ENCODE measurements around the gene ZSWIM5.
"Not testable (repeated sequence)": the region's sequence is repeated elsewhere in the genome, so short reads cannot be mapped to it uniquely, and the experiment has no call there.

The ZSWIM5 gene

DNA sequence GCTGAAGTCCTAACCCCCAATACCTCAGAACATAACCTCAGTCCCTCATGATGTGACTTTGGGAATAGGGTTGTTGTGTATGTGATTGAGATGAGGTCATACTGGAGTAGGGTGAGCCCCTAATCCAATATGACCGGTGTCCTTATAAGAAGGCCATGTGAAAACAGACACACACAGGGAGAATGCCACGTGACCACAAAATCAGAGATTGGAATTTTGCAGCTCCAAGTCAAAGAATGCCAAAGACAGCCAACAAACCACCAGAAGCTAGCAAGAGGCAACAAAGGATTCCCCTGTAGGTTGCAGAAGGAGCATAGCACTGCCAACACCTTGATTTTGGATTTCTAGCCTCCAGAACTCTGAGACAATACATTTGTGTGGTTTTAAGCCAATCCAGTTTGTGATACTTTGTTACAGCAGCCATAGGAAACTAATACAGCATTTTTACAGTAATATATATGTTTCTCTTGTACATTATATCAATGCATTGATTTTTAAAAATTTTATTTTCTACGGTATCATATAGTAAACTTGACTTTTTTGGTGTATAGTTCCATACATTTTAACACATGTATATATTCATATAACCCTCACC is 5.4 kb downstream of the ZSWIM5 start:
- DNase-seq (ENCODE audit: low spot score) = no peak

DNA sequence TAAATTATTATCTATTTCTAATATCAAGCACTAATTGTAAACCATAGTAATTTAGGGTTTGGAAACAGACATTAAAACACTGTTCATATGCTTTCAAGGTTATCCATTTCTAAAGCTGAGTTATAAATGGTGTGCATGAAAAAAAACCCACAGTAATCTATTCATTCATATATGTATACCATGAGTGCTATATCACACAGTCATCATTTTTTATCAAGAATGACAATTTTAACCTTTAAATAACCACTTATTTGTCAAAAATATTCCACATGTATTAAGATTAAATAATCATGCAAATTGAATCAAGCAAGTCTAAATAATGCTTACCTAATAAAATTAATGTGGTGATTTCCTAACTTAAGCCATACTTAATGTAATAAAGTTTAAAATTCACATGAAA is 6.0 kb downstream of the ZSWIM5 start:
- DNase-seq (ENCODE audit: low spot score) = no peak

DNA sequence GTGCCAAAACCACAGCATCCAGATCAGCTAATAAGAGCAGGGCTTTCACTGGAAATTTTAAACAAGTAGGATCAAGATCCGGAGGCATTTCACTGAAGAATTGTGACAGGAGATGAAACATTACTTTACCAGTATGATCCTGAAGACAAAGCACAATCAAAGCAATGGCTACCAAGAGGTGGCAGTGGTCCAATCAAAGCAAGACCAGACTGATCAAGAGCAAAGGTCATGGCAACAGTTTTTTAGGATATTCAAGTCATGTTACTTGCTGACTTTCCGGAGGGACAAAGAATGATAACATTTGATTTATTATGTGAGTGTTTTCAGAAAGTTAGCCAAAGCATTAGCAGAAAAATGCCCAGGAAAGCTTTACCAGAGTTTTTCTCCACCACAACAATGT is 8.2 kb downstream of the ZSWIM5 start:
- no peak for DNase-seq (ENCODE audit: low spot score)

DNA sequence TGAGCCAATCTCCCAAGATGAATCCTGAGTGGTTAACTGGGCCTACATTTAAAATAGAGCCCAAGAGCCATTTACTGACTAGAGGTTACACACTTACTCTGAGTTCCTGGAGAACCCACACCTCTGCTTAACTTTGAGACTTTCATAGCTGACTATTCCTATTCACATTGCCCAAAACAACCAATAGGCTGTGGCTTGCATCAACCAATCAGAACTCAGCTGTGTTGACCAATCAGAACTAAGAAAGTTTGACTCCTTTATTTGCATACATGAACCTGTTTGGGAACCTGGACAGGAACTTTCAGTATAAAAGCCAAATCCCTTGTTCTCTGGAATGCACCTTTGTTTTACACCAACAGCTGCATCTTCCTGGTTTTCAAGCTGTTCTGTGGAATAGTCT is 9.5 kb downstream of the ZSWIM5 start:
- no peak for DNase-seq (ENCODE audit: low spot score)

DNA sequence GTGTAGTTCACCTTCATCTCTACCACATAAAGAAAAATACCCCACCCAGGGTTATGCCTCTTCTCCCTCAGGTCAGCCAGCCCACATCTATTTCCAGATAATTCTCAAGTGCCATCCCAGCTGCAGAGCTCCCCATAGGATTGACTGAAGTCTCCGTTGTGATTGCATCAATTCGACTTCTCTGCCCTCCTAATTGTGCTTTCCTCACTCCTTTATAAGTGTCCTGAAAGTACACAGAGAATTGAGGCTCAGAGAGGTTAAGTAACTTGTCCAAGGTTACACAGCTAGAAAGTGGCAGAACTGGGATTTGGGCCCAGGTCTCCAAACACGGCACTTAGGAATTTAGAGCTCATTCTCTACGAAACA is 15.0 kb downstream of the ZSWIM5 start:
- DNase-seq (ENCODE audit: low spot score) = no peak

DNA sequence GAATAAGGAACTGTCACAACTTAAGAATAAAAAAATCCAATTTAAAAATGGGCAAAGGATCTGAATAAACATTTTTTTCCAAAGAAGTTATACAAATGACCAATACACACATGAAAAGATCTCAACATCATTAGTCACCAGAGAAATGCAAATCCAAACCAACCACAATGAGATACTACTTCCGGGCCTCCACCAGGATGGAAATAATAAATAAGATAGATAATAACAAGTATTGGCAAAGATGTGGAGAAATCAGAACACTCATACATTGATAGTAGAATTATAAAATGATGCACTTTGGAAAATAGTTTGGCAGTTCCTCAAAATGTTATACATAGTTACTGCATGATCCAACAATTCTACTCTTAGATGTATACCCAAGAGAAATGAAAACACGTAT is 18.7 kb downstream of the ZSWIM5 start:
- DNase-seq (ENCODE audit: low spot score) = no peak

DNA sequence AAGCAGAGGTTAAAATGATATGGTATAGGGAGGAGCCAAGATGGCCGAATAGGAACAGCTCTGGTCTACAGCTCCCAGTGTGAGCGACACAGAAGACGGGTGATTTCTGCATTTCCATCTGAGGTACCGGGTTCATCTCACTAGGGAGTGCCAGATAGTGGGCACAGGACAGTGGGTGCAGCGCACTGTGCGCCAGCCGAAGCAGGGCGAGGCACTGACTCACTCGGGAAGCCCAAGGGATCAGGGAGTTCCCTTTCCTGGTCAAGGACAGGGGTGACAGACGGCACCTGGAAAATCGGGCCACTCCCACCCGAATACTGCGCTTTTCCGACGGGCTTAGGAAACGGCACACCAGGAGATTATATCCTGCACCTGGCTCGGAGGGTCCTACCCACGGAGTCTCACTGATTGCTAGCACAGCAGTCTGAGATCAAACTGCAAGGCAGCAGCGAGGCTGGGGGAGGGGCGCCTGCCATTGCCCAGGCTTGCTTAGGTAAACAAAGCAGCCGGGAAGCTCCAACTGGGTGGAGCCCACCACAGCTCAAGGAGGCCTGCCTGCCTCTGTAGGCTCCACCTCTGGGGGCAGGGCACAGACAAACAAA is 26.4 kb downstream of the ZSWIM5 start:
- DNase-seq (ENCODE audit: low spot score) = not testable (repeated sequence)

DNA sequence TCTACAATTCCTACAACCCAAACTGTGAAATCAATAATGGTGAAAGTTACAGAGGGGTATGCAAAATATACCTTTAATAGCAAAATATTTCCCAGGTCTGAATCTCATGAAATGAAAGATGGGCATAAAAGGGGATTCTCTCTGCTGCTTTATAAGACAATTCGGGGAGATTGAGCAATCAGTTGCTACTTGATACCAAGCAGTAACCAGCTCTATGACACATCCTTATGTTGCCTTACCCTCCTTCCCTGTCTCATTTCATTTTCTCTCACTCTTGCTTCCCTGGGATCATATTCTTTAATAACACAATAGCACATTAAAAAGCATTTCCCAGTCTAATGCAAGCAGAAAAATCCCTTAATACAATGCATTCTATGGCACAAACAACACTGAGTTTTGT is 29.0 kb downstream of the ZSWIM5 start:
- DNase-seq (ENCODE audit: low spot score) = no peak

DNA sequence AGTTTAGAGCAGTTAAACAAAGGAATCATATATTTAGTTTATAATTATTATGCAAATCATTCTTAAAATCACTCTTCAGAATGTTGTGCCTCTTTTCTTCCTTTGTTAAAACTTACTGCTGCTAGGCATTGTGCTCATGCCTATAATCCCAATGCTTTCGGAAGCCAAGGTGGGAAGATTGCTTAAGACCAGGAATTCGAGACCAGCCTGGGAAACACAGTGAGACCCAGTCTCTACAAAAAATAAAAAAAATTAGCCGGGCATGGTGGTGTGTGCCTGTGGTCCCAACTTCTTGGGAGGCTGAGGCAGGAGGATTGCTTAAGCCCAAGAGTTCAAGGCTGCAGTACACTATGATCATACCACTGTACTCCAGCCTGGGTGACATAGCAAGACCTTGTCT is 33.6 kb downstream of the ZSWIM5 start:
- DNase-seq (ENCODE audit: low spot score) = no peak

DNA sequence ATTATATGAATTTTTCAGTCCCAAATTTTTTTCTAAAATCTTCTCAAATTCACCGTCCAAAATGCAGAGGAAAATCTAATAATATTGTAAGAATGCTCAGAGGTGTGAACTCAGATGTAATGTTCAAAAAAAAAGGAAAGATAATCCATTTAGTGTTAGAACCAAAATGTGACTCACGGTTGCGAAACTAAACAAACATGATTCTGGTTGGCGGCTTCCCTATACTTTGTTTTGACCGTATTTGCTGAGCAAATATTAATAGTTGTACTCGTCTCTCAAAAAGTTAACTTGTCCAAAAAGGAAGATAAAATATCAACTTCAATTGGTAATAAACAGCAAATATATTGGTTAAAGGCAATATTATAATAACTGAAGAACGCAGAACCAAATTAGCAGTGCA is 34.4 kb downstream of the ZSWIM5 start:
- DNase-seq (ENCODE audit: low spot score) = no peak

DNA sequence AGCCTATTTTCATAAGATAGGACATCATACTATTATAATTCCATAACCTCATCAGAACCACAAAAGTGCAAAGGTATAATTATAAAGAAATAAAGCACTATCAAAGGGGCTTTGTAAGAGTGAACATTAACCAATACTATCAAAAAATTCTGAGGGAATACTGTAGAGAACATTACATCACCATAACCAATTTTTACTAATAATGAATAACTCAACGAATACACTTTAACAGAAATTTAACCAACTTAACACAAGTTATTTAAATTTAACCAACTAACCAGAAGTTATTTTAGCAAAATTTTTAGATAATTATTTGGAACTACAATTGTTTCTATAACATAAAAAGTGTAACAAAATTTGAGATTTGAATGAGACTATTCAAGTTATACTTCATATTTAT is 34.8 kb downstream of the ZSWIM5 start:
- no peak for DNase-seq (ENCODE audit: low spot score)

DNA sequence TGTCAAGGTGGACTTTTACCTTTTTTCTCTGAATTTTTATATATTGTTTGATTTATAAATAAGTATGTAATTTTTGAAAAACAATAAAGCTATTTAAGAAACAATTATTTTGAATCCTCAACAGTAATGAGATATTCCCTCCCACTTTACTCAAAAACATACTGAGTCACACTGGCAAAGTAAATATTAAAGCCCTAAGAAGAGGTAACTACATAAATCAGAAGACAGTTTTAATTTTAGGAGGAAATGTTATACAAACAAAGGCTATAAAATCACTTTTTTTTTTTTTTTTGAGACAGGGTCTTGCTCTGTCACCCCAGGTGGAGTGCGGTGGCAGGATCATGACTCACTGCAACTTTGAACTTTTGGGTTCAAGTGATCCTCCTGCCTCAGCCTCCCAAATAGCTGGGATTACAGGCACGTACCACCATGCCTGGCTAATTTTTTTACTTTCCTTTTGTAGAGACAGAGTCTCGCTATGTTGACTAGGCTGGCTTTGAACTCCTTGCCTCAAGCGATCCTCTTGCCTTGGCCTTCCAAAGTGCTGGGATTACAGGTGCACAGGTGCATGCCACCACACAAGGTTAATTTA is 36.2 kb downstream of the ZSWIM5 start:
- no peak for DNase-seq (ENCODE audit: low spot score)

DNA sequence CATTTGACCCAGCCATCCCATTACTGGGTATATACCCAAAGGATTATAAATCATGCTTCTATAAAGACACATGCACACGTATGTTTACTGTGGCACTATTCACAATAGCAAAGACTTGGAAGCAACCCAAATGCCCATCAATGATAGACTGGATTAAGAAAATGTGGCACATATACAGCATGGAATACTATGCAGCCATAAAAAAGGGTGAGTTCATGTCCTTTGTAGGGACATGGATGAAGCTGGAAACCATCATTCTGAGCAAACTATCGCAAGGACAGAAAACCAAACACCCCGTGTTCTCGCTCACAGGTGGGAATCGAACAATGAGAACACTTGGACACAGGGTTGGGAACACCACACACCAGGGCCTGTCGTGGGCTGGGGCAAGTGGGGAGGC is 38.5 kb downstream of the ZSWIM5 start:
- not testable (repeated sequence) for DNase-seq (ENCODE audit: low spot score)

DNA sequence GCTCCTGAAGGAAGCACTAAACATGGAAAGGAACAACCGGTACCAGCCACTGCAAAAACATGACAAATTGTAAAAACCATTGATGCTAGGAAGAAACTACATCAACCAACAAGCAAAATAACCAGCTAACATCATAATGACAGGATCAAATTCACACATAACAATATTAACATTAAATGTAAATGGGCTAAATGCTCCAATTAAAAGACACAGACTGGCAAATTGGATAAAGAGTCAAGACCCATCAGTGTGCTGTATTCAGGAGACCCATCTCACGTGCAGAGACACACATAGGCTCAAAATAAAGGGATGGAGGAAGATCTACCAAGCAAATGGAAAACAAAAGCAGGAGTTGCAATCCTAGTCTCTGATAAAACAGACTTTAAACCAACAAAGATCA is 42.1 kb downstream of the ZSWIM5 start:
- not testable (repeated sequence) for DNase-seq (ENCODE audit: low spot score)

DNA sequence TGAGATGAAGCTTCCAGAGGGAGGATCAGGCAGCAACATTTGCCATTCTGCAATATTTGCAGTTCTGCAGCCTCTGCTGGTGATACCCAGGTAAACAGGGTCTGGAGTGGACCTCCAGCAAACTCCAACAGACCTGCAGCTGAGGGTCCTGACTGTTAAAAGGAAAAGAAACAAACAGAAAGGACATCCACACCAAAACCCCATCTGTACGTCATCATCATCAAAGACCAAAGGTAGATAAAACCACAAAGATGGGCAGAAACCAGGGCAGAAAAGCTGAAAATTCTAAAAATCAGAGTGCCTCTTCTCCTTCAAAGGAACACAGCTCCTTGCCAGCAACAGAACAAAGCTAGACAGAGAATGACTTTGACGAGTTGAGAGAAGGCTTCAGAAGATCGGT is 43.3 kb downstream of the ZSWIM5 start:
- DNase-seq (ENCODE audit: low spot score) = not testable (repeated sequence)

DNA sequence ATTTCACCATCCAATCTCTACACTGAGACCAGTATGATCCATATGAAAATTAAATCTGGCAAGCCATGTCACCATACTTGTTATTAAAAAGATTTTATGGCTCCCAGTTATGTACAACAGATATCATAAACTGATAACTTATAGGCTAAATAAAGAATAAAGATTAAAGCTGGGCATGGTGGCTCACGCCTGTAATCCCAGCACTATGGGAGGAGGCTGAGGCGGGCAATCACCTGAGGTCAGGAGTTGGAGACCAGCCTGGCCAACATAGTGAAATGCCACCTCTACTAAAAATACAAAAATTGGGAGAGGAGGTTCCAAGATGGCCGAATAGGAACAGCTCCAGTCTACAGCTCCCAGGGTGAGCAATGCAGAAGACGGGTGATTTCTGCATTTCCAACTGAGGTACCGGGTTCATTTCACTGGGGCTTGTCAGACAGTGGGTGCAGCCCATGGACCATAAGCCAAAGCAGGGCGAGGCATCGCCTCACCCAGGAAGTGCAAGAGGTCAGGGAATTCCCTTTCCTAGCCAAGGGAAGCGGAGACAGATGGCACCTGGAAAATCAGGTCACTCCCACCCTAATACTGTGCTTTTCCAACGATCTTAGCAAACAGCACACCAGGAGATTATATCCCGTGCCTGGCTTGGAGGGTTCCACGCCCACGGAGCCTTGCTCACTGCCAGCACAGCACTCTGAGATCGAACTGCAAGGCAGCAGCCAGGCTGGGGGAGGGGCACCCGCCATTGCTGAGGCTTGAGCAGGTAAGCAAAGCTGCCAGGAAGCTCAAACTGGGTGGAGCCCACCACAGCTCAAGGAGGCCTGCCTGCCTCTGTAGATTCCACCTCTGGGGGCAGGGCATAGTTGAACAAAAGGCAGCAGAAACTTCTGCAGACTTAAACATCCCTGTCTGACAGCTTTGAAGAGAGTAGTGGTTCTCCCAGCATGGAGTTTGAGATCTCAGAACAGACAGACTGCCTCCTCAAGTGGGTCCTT is 44.1 kb downstream of the ZSWIM5 start:
- DNase-seq (ENCODE audit: low spot score) = not testable (repeated sequence)

DNA sequence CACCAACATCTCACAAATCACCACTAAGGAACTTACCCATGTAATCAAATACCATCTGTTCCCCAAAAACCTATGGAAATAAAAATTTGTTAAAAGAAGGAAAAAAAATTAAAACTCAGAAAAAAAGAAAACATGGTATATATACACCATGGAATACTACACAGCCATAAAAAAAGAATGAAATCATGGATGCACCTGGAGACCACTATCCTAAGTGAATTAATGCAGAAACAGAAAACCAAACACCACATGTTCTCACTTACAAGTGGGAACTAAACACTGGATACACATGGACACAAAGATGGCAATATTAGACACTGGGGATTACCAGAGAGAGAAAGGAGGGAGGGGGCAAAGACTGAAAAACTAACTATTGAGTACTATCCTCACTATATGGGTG is 50.4 kb downstream of the ZSWIM5 start:
- no peak for DNase-seq (ENCODE audit: low spot score)

DNA sequence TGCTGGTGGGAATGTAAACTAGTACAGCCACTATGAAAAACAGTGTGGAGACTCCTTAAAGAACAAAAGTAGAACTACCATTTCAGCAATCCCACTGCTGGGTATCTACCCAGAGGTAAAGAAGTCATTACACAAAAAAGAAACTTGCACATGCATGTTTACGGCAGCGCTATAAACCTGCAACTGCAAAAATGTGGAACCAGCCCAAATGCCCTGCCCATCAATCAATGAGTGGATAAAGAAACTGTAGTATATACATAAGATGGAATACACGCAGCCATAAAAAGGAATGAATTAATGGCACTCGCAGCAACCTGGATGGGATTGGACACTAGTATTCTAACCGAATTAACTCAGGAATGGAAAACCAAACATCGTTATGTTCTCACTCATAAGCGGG is 51.0 kb downstream of the ZSWIM5 start:
- DNase-seq (ENCODE audit: low spot score) = no peak

DNA sequence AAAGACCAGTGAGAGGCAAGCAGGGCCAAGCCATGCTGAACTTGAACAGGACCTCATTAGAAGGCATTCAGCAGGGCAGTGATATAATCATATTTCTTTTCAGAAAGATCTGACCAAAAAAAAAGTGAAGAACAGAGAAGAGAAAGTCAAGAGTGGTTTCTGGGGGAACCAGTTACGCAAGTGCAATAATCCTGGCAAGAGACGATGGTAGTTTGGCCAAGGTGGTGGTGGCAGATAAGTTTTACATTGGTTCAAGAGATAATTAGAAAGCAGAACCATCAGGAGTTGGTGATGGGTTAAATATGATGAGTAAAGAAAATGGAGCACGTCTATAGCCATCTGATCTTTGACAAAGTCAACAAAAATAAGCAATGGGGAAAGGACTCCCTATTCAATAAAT is 54.3 kb downstream of the ZSWIM5 start:
- DNase-seq (ENCODE audit: low spot score) = no peak

DNA sequence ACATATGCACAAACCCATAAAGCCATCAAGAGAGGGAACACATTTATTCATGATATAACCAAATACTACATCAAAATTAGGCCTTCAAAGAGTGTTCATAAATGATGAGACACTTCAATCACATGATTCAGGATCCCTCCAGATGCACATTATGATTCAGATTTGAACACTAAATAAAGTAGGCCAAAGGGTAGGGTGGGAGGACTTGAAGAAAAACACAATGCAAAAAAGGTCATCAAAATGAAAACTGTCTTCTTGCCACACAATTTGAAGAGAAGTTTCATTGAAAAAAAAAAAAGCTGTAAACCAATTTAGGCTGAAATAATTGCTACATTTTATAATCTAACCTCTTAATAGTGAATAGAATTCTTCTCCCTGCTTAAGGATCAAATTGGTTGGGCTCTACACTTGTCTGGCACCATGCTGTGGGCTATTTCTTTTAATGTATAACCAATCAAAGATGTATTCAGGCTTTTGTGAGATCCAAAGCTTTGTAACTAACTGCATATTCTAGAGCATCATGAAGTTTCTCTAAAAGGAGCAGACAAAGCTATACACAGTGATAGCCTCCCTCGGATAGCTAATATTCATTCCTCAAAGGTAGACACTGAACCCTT is 58.1 kb downstream of the ZSWIM5 start:
- DNase-seq (ENCODE audit: low spot score) = no peak

DNA sequence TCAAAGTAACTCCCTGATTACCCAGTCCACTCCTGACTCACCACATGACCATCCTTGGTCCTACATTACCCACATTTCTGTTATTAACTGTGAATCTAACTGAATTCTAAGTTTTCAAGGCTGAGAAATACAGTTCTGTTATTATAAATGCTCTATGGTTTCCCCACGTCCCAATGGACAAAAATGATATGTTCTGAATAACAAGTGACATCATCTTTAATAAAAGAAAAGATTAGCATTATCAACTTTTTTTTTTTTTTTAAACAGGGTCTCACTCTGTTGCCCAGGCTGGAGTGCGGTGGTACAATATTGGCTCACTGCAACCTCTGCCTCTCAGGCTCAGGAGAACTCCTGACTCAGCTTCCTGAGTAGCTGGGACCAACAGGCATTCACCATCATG is 59.6 kb downstream of the ZSWIM5 start:
- DNase-seq (ENCODE audit: low spot score) = no peak

DNA sequence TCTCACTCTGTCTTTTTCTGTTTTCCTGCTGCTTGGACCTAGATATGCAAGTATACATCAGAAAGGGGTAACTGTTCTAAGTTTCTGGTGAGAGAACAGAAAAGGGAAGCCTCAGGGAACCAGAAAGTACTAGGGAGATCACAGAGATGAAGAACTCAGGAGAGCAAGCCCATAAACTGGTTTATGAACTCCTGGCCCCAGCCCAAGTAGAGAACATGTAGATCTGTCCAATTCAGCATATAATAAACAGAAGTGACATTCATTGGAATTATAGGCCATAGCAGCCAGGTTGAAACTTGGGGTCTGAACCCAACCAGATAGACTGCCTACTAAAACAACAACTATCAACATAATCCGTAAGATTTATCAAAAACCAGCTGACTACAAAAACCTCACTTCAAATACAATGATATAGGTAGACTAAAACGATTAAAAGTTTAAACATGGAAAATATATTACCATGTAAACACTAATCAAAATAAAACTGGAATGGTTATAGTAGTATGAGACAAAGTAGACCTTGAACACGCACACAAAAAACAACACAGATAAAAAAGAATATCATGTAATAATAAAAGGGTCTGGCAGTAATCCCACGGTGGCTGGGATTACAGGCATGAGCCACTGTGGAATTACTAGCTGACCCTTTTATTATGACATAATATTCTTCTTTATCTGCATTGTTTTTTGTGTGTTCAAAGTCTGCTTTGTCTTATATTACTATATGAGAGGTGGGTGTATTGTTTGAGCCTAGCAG is 65.0 kb downstream of the ZSWIM5 start:
- DNase-seq (ENCODE audit: low spot score) = no peak
